T1000 (cell line): ENCODE results near the gene RELA.
"Not testable (repeated sequence)": the region's sequence is repeated elsewhere in the genome, so short reads cannot be mapped to it uniquely, and the experiment has no call there.

Experiments used
- DNase-seq: peaks from one replicate; lab custom pipeline; 2025; ENCODE audit warnings: mixed read lengths; lab: John Stamatoyannopoulos, UW

The RELA gene

DNA sequence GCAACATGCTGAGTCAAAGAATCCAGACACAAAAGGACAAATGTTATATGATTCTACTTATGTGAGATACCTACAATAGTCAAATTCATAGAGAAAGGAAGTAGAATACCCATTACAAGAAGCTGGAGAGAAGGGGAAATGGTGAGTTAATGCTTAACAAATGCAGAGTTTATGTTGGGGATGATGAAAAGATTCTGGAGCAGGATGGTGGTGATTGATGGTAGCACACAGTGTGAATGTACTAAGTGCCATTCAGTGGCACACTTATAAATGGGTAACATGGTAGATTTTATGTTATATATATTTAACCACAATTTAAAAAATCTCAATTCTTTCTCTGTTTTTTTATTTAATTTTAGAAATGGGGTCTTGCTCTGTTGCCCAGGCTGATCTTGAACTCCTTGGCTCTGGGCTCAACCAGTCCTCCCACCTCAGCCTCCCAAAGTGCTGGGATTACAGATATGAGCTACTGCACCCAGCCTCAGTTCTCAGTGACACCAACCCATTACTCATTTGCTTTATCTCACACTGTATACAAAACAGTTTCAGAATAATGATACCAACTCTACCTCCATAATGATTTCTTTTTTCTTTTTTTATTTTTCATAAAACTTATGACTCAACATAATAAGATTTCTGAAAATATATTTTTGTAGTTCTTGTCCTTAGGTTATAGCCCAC is 9.6 kb upstream of the RELA start:
- no peak for DNase-seq

DNA sequence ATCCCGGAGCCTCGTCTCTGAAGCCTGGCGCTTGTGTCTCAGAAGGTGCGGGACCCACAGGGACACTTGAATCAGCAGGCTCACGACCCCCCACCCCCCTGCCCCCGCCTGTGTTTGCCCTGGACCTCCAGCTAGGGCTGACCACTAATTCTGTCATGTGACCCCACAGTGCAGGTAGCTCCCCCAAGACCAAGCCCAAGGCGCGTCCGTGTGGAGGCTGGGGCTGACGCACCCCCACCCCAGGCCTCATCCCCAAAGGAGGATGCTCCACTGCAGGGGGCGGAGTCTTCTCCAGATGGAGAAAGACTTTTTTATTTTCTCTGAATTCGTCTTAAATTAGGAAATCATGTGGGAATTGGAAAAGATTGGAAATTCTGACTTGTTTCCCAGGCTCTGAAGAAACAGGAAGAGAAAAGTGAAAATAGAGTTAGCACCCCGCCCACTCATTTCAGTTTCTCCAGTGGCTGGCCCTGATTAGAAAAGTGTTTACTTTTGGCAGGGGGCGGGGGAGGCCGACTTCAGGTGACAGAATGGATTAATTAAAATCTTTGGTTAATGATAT is 1.0 kb upstream of the RELA start:
- DNase-seq: no peak

DNA sequence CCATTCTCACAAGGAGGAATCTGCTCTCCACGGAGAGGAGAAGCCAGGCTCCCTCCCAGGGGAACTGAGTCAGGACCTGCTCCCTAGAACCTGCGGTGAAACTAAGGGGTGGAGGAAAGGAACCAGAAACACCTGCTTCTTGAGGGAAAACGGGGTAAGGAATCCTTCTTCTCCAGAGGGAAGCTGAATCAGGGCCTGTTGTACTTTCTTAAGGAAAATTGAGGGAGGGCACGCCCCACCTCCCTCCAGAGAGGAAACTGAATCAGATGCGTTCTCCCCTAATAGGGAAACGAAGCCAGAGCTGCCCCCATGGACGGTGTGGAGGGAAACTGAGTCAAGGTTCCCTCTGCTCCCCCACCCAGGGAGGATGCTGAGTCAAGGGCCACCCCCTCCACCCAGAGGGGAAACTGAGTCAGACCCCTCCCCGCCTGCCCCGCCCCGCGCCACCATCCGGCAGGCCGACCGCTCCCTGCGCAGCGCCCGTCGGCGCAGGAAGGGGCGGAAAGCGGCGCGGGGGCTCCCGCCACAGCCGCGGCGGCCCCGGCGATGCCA is 393 bp downstream of the RELA start:
- DNase-seq: no peak

DNA sequence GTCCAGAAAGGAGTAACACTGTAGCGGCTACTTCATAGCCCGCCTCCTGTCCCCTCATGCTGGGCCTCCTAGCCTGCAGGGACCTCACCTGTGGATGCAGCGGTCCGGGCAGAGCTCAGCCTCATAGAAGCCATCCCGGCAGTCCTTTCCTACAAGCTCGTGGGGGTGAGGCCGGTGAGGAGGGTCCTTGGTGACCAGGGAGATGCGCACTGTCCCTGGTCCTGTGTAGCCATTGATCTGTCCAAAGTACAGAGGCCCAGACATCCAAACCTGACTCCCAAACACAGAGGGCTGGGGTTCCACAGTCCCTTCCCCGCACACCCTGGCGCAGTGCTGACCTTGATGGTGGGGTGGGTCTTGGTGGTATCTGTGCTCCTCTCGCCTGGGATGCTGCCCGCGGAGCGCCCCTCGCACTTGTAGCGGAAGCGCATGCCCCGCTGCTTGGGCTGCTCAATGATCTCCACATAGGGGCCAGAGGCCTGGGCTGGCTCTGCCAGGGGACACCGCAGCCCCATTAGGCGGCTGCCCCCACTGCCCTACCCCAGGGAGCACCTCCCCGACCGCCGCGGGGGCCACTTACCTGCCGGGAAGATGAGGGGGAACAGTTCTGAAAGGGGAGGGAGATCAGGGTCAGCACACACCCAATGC is 993 bp downstream of the RELA start:
- DNase-seq: no peak

DNA sequence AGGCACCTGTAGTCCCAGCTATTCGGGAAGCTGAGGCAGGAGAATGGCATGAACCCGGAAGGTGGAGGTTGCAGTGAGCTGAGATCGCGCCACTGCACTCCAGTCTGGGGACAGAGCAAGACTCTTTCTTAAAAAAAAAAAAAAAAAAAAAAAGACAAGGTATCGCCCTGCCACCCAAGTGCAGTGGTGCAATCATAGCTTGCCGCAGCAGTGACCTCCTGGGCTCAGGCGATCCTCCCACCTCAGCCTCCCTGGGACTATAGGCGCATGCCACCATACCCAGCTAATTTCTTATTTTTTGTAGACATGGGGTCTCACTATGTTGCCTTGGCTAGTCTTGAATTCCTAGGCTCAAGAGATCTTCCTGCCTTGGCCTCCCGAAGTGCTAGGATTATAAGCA is 1.8 kb downstream of the RELA start:
- DNase-seq: not testable (repeated sequence)

DNA sequence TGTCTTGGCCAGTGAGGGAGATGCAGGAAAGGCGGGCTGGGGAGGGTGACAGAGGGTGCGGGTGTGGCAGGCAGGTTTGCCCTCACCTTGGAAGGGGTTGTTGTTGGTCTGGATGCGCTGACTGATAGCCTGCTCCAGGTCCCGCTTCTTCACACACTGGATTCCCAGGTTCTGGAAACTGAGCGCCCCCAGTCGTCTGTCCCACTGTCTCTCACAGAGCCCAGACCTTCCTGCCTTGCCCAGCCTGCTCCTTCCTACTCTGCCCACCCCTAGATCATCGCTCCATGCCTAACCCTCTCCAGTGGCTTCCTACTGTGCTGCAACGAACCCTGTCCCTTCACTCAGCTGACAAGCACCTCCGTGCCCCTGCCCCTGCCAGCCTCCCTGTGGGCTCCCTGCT is 2.7 kb downstream of the RELA start:
- no peak for DNase-seq

DNA sequence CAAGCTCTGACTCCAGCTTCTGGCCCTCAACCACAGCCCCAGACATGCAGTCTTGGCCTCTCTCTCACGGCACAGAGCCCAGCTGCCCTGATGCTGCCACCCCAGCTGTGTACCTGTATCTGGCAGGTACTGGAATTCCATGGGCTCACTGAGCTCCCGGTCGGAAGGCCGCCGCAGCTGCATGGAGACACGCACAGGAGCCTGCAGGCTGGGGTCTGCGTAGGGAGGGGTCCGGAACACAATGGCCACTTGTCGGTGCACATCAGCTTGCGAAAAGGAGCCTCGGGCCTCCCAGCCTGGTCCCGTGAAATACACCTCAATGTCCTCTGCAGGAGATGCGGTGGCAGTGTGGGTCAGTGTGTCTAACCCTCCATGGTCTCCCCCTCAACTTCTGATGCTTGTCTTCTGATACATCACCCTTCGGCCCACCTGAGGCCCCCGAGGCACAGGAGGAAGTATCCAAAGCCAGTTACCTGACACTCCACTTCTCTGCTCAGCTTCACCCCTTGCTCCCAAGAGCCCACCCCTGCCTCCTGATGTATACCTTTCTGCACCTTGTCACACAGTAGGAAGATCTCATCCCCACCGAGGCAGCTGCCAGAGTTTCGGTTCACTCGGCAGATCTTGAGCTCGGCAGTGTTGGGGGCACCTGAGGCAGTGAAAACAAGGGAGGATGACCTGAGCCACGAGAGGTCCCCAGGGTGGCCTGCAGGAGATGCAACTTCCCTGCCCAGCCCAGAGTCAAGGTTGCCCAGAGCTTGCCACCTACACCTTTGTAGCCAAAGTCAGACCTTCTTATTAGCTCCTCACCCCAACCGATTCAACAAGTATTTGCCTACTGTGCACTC is 4.3 kb downstream of the RELA start:
- DNase-seq: no peak

DNA sequence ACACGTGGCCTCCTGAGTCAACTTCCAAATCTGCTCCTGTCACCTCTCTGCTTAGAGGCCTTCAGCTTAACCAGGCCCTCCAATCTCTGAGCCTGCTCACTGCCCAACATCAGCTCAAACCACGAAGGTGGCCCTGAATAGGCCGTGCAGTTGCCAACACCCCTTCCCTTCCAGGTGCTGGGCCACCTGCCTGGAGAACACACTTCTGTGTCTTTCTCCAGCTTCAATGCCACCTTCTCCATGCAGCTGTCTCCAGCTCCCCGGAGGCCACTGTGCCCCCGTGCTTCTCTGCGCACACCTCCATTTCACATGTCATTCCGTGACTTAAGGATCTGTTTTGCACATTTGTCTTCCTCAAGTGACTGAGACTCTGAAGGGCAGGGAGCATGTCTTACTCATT is 5.3 kb downstream of the RELA start:
- DNase-seq: no peak

DNA sequence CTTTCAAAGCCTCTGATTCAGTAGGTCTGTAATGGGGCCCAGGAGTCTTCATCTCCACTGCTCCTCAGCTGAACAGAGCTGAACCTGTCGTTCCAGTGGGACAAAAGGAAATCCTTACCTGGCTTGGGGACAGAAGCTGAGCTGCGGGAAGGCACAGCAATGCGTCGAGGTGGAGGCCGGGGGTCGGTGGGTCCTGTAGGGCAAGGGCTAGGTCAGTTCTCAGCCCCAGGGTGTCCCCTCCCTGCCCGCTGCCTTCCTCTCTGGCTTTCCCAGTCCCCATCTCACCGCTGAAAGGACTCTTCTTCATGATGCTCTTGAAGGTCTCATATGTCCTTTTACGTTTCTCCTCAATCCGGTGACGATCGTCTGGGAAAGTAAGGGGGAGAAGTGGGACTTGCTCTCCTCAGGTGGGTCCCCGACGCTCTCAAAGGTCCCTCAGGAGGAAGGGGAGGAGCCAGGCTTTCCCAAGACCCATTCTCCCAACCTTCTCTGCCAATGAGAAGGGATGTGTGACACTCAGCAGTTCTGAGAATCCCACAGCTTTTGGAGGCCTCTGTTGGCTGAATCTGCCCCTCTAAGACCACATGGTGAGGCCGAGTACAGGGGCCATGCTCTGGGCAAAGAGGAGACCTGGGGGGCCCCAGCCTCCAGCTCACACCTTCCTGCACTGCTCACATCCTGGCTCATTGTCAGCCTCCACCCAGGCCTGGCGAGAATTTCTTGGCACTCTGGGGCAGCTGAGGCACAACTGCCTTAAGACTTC is 7.0 kb downstream of the RELA start:
- no peak for DNase-seq

DNA sequence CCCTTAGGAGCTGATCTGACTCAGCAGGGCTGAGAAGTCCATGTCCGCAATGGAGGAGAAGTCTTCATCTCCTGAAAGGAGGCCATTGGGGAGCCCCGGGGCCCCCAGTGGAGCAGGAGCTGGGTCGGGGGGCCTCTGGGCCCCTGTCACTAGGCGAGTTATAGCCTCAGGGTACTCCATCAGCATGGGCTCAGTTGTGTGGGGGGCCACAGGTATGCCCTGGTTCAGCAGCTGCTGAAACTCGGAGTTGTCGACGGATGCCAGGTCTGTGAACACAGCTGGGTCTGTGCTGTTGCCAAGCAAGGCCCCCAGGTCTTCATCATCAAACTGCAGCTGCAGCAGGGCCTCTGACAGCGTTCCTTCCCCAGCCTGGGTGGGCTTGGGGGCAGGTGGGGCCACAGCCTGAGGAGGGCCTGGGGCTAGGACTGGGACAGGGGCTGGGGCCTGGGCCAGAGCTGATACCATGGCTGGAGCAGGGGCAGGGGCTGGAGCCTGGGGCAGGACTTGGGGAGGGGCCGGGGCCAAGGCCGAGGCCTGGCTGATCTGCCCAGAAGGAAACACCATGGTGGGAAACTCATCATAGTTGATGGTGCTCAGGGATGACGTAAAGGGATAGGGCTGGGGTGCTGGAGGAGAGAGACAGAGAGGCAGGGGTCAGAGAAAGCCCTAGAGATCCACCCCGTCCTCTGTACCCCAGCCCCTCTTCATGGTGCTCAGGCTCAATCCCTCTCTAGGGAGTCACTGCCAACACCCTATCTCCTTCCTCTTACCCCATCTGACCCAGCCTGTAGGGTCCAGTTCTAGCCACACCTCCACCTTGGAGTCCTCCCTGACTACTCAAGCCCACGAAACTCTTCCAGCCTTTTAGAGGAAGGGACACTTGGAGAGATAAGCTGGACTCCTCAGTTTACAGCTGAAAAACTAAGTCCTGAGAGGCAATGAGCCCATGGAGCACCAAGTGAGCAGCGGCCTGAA is 8.1 kb downstream of the RELA start:
- no peak for DNase-seq

DNA sequence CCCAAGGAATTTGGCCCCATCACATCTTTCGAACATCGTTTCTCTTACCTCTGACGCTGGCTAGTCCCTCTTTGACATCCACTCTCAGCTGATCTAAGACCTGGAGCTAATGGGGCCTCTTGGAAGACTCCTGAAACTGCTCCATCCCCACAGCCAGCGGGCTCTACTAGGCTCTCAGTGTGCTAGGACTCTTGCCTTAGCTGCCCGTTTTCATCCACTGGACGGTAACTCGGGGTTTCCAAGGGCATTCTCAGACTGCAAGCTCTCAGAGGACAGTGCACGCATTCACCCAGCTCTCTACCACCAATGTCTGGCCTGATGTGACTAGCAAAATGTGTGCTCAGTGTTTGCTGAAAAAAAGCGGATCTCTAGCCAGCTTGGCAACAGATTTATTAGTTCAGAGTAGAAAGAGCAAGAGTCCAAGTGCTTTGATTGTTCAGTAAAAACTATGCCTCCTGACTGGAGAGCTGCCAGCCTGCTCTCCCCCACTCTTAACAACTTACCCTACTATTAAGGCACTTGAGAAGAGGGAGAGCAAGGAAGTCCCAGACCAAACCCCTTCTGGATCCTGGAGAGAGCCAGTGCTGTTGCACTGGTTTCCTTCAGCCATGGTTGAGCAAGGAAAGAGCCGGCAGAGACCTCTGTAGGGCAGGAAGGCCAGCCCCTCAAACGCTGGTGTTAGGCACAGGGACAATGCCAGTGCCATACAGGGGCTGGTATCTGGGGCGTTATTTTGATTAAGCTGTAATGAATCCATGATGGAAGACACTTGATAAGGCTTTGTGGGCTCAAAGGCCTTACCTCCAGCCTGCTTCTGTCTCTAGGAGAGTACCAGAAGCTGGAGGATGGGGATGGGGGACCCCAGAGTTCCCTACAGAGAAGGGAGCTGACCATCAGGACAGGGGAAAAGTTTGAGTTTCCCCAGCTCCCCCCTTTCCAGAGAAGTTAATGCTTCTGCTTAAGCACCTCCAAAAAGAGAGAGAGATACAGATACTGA is 9.2 kb downstream of the RELA start:
- no peak for DNase-seq

DNA sequence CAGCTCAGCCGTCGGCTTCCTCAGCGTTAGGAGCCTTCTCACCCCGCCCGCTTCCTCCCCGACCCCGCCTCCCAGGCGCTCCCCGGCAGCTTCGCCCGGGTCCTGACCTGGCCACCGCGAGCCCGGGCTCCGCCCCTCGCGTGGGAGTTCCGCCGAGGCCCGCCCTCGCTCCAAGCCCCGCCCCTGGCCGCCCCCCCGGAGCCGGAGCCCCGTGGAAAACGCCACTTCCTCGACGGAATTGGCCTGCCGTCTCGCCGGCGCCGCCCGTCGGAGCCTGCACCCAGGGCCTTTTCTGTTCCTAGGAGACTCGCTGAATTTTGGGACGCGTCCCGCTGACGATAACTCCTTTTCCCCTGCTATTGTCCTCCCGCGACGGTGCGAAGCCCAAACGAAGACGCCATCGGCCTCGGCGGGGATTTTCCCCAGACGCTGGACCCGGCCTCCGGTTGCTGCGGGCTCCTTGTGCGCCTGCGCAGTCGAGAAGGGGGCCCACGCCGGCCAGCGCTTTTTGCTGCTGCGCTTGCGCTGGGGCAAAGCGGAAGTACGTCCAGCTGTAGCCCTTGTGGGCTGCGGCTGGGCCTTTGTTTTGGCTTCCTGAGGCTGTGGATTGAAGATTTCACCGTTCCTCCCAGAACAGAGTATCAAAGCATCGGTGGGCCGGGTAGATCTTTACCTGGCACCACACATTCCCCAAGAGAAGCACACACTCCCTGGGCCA is 10.0 kb downstream of the RELA start:
- peak; percentile 95 for DNase-seq

DNA sequence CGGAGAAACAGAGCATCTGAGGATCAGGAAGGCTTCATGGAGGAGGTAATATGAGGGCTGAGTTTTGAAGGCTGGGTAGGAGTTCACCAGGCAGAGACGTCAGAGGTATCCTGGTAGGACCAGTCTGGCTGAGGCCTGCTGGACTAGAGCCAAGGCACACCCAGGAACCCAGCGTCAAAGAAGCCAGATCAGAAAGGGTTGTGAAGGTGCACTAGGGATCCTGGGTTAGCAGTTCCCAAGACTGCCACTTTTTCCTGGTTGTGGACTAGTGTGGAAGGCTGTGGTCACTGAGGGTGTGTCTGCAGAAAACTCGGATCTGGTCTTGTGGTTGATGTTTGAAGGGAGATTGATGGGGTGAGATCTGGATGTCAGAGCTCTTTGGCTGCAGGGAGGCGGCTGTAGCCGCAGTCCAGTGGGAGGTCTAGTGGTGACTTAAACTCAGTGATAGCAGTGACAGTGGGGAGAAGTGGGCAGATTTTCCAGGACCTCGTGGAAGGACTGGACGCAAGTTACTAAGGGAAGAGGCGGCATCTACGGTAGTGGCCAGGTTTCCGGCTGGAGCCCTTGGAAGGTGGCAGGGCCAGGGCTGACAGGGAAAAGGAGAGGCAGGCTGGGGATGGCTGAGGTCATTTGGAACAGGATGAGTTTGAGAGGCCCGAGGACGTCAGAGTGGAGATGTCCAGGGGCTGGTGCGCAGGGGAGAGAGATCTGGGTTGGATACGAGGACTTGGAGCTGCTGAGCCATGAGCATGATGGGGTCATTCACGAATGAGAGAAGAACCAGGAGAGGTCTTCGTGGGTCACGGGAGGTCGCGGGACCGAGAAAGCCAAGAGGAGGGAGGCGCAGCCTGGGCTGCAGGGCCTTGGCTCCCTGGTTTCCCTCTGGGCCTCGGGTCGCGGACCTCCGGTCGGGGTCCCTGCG is 10.9 kb downstream of the RELA start:
- no peak for DNase-seq

DNA sequence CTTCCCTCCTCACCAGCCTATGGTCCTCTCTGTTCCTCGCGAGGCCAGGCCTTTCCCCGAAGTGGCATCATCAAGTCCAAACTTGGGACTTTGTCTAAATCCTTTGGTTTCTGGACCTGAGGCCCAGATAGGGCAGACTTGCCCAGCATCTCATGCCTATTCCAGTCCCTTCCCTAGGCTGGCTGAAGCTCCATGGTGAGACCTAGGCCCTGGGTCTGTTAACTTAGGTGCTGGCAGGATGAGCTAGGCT is 11.5 kb downstream of the RELA start:
- no peak for DNase-seq

DNA sequence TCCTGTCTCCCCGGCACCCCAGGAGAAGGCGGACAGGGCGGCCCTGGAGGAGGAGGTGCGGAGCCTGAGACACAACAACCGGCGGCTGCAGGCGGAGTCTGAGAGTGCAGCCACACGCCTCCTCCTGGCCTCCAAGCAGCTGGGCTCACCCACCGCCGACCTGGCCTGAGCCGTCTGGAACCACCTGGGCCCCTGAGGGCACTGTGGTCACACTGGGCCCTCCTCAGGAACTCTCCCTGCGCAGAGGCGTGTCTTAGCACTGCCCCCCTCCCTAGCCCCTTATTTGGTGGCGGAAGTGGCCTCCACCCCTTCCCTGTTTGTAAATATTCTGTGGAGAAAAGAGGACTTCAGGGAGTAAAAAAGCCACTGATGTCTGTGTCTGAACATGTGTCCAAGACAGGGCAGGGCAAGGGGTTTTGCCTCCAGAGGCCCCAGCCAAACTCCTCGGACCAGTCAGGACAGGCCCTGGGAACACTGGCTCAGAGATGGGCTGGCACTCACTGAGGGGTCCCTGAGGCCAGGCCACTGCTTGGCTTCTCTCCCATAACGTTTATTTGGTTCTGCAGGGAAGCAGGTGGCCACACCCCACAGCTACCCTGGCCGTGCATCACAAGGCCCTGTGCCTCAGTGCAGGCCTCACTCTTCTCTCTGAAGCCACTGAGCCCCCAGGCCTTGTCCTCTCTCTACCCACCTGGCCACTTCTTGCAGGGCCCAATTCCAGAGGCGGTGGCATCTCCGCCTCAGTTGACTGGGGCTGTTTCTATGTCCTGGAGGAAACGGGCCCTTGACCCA is 12.0 kb downstream of the RELA start:
- no peak for DNase-seq

DNA sequence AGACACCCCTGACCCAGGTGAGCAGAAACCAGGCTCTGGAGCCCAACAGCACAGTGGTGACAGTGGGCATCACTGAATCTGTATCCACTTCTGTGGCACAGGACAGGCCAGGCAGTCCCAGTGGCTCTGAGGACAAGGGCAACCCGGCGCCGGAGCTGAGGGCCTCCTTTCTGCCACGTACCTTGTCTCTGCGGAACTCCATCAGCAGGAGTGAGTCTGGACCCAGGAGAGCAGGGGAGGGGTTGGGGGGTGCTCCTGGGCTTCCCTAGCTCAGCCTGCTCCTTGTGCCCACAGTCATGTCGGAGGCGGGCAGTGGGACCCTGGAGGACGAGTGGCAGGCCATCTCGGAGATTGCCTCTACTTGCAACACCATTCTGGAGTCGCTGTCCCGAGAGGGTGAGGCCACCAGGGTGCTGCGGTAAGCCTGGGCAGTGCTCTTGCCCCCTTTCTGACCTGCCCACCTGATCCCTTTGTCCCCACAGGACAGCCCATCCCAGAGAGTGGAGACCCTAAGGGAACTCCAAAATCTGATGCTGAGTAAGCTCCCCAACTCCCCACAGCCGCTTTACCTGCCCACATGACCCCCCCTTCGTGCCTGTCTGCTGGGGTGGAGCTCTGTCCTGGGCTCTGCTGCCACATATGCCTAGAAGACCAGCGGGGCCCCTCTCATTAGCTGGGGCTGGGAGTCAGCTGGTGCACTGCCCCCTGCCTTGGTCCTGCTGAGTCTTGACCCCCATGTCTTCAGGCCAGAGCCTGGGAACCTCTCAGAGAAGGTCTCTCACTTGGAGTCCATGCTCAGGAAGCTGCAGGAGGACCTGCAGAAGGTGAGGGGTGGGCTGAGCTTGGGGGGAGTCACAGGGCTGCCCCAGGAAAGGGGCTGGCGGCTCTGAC is 12.8 kb downstream of the RELA start:
- DNase-seq: no peak
